ENCODE data around the gene CCT6B.
"Not testable (repeated sequence)": the region's sequence is repeated elsewhere in the genome, so short reads cannot be mapped to it uniquely, and the experiment has no call there.

CCT6B gene

DNA sequence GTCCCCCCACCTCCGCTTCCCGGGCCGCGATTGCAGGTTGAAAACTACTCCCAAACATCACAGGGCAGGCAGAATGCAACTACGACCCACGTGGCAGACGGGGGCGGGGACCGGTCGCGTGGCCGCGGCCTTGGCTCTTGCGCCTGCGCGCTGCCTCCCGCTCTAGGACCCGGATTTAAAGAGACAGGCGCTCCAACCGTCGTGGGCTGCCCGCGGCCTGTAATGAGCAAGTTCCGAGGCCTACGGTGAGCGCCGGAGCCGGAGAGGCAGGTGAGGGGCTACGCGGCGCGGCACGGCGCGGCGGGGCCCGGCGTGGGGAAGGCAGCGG lies 19.1 kb upstream of the CCT6B start, which contains the start of gene LIG3:
Gene LIG3 (plus strand): TSS at position 160 of the 328 bp plus-strand sequence. CDS start 2,494 bp downstream, outside the sequence.
- DNase-seq: peak; percentile 97

GRCh38 chr17:34979650-34980352 lies 18.5 kb upstream of the CCT6B start:
- no peak for DNase-seq

DNA sequence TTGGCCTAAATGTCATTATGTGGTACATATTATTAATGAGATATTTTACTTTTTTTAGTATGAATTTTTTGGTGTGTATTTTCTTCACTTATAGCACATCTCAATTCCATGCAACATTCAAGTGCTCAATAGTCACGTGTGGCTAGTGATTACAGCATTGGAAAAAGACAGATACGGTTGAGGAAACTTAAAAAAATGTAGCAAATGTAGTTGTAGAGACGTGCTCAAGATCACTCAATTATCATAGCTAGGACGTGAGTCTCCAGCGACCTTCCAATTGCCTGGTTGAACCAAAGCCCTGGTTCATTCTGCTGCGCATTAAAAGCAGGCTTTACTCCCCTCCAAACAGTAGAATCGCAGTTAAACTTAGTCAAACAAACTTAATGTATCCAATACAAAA lies 17.9 kb upstream of the CCT6B start:
- DNase-seq: no peak

GRCh38 chr17:34974794-34975785 lies 13.8 kb upstream of the CCT6B start:
- no peak for DNase-seq

- DNase-seq: no peak
Observed at GRCh38 chr17:34974179-34974578, 12.9 kb upstream of the CCT6B start.

- no peak for DNase-seq
Observed at GRCh38 chr17:34958438-34958837, 2.8 kb downstream of the CCT6B start.

GRCh38 chr17:34950780-34951179 lies 10.5 kb downstream of the CCT6B start:
- DNase-seq: not testable (repeated sequence)

DNA sequence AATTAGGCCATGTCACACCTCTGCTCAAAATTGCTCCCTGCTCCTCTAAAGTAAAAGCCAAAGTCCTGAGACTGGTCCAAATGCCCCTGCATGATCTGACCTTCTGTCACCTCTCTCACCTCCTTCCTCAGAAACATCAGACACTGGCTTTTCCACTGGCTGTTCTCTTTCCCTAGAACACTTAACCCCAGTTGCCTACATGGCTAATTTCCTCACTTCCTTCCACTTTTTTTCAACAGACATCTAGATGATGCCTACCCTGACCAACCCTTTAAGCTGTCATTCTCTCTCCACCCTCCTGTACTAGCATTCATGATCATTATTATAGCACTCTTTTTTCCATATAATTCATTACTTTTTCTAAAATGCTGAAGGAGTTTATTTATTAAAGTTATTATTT lies 31.0 kb downstream of the CCT6B start:
- DNase-seq: no peak

GRCh38 chr17:34926661-34927060 lies 34.6 kb downstream of the CCT6B start:
- no peak for DNase-seq

GRCh38 chr17:34920676-34921075 lies 40.6 kb downstream of the CCT6B start:
- no peak for DNase-seq

- DNase-seq: no peak
Observed at GRCh38 chr17:34917381-34917780, 43.9 kb downstream of the CCT6B start.

DNA sequence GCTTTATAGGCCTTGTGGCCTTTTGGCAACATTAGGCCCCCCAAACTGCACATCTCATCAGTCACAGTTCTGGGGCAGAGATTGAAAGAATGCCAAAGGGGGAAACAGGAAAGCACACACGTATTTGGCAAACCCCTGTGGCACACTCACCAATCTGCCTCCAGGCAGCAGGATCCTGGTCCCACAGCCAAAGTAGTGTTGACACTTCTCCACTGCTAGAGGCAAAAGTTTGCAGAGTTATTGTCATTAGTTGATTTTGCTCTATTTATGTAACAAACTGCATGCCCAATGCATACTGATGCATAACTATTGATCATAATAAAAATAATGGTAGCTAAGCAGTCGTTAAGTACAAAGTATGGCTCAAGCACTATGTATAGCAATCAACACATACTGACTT lies 45.1 kb downstream of the CCT6B start:
- no peak for DNase-seq

DNA sequence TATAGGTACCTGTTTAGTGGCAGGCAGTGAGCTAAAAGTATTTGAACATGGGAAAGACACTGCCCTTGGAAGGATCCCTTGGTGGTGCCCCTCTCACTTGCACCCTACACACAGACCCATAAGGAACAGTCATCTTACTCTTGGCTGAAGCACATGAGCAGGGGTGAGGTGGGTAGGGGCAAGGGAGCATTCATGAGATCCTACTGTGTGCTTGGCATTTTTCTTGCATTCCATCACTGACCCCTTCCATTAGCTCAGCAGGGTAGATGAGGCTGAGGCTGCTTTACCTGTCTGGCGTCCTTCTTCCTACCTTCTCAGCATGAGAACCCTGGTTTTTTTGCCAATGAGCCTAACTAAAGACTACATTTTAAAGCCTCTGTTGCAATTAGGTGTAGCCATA lies 48.3 kb downstream of the CCT6B start:
- no peak for DNase-seq

DNA sequence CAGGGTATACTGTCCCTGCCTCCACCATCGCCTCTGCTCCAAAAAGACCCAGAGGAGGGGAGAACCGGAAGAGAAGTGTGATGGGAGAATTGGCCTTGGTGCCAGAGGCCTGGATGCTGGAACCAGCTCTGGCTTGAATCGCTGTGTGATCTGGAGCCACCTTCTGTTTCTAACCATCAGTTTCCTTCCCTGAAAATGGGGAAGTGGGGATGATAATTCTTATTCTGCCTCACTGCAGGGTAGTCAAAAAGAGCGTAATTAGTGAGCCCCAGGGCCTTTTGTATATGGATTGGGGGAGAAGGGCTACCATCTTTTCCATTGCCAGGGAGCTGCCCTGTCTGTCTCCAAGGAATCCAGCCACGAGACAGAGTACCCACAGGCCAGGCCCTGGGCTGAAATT lies 52.2 kb downstream of the CCT6B start:
- DNase-seq: no peak

DNA sequence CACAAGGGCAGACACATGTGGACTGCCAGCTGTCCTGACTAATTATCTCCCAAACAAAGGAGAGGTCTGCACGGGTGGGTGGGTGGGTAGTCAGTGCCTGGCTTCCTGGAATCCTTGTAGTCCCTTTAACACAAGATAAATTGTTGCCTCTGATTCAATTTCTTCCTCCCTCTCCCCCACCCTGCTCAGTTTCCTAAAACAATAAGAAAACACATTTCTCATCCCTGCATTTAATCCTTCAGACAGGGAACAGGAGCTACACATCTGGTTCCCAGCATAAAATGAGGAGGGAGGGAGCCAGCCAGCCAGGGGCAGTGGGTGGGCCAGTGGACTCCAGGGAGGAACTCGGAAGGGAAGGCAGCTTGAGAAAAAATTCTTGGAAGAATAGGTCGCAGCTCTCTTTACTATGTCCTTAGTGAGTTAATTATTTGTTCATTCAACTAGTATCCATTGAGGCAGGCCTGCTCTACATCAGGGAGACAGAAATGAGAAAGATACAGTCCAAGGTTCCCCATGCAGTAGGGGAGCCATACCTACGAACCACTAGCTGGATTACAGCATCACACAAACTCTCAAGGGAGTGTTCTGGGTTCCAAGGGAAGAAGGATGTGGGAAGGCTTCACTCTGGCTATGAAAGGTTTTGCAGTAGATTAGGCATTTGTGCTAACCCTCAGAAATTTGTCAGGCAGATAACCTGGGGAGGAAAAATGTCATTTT lies 58.3 kb downstream of the CCT6B start:
- DNase-seq: no peak

DNA sequence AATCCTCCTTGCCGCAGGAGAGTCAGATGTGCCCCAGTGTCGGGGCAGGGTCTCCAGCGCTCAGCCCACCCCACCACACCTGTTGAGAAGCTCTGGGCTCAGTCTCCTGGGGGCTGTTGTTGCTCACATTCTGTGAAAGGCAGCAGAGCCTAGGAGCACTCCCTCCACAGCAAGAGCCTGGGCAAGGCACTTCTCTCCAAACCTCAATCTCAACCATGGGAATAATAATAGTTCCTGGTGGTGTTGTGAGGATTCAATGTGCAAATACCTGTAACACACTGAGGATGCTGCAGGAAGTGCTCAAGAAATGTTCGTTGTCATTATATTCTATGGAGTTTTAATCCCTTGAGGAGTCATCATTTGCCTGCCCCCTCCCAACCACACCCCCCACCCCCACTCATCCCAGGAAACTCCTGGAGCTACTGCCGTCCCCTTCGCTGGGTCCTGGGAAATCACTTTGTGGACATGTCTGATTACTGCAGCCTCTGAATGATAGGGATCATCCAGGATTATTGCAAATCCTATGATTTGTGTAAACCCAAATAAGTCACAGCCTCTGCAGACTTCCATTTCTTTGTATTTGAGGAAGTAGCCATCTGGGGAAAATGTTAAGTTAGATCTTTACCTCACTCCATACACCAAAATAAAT lies 61.5 kb downstream of the CCT6B start:
- no peak for DNase-seq

- DNase-seq: no peak
Observed at GRCh38 chr17:34895383-34895782, 65.9 kb downstream of the CCT6B start.

- DNase-seq: no peak
Observed at GRCh38 chr17:34894964-34895363, 66.3 kb downstream of the CCT6B start.

DNA sequence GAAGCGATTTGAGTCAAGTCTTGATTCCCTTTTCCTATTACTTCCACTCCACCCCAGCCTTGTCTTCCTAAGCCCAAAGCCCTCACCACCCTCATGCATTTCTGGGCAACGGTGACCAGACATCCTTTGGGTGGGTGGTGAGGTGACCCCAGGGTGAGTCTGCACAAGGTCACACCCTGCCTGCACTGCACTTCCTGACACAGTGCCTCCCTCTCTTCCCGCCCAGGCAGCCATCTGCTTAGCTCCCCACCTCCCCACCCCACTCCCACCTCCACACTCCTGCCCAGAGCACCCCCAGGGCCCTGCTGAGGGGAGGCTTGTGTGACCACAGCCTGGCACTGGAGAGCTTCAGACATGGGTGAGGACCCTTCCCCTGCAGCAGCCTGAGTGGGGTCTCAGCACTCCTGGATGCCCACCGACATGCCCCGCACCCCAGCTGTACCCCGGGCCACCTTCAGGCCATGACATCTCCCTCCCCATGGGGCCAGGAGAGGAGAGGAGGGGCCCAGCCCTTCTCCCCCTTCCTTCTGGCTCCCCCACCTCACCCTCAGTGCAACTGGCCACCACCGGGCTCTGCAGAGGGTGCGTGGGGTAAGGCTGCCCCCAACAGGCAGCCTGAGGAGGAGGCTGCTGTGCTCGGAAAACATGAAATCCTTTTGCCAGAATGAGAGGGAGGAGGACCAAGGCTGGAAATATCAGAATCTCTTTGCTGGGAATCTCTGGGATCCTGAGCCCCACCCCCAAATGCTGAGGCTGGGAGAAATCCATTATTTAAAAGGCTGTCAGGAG lies 68.6 kb downstream of the CCT6B start:
- peak; percentile 37 for DNase-seq

DNA sequence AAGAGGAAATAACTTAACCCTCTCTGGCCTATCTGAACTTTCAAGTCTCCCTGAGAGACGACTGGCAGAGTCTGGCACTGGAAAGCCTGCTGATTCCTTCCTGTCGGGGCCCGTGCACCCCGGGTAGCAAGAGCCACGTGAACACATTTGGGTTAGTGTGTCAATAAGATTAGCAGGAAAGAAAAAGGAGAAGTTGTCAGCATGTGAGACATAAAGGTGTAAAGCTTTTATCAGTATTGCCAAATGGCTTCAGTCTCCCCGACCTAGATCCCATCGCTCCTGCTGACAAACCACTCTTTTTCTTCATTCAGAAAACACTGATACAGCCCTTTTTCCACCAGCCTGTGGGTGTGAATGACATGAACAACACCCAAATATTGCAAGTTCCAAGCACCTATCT lies 74.4 kb downstream of the CCT6B start:
- no peak for DNase-seq

- DNase-seq: no peak
Observed at GRCh38 chr17:34885076-34885475, 76.2 kb downstream of the CCT6B start.

DNA sequence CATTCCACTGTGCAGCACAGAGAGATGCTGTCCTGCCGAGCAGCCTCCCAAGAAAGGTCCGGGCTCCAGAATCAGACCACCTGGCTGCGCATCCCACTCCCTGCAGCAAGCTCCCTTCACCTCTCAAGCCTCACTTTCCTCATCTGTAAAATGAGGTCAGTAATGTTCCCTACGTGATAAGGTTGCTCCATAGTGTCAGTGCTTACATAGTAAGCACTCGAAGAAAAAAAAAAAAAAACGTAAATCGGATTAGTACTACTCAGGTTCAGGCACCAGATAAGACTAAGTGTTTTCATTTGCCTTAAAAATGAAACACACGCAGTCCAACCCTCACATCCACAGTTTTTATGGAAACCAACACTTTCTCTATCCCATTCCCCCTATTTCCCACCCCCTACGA lies 76.7 kb downstream of the CCT6B start:
- DNase-seq: no peak

Data from stimulated activated CD4-positive, alpha-beta T cell treated with anti-CD3 and anti-CD28 coated beads, Interleukin-15, amount 100 ng/mL, for 24 hours (primary cell).